H9 (cell line): ENCODE data around the gene HEXD. TPM values are rescaled to one million over a fixed set of nuclear protein-coding genes. Genes with fewer than 3 reads are reported as not detected.

ENCODE experiments used
- DNase-seq: peaks from one replicate; pipeline ENCODE4 v3.0.0-alpha.2; 2017
- H2AFZ ChIP-seq: one replicate; pipeline ENCODE4 v1.6.1; 2013; ENCODE audit warnings: mild to moderate bottlenecking, low read length, control low read depth, moderate library complexity
- H2AK5ac ChIP-seq: 2 replicates; pipeline ENCODE4 v1.6.1; 2013; ENCODE audit warnings: low read length, control low read depth, mixed read lengths; ENCODE audit not compliant: insufficient read length
- H2BK120ac ChIP-seq: one replicate; pipeline ENCODE4 v1.6.1; 2013; ENCODE audit warnings: low read depth, mild to moderate bottlenecking, low read length, control low read depth, inconsistent platforms; ENCODE audit not compliant: poor library complexity, severe bottlenecking
- H2BK12ac ChIP-seq: 2 replicates; pipeline ENCODE4 v1.6.1; 2013; ENCODE audit warnings: low read length, control low read depth, mixed read lengths, low read depth; ENCODE audit not compliant: insufficient read length
- H2BK15ac ChIP-seq: 2 replicates; pipeline ENCODE4 v1.6.1; 2013; ENCODE audit warnings: low read depth, low read length, control low read depth
- H2BK20ac ChIP-seq: one replicate; pipeline ENCODE4 v1.6.1; 2013; ENCODE audit warnings: low read depth, mild to moderate bottlenecking, low read length, control low read depth, inconsistent platforms; ENCODE audit not compliant: poor library complexity, severe bottlenecking
- H2BK5ac ChIP-seq: 2 replicates; pipeline ENCODE4 v1.6.1; 2013; ENCODE audit warnings: low read length, control low read depth, mixed read lengths; ENCODE audit not compliant: insufficient read length
- H3K14ac ChIP-seq: 2 replicates; pipeline ENCODE4 v1.6.1; 2013; ENCODE audit warnings: low read length, control low read depth; ENCODE audit not compliant: insufficient read depth
- H3K18ac ChIP-seq: 2 replicates; pipeline ENCODE4 v1.6.1; 2013; ENCODE audit warnings: low read depth, mild to moderate bottlenecking, mixed read lengths, low read length, control low read depth; ENCODE audit not compliant: insufficient read length
- H3K23ac ChIP-seq: 2 replicates; pipeline ENCODE4 v1.6.1; 2013; ENCODE audit warnings: low read length, control low read depth, mixed read lengths, low read depth; ENCODE audit not compliant: insufficient read length
- H3K23me2 ChIP-seq: 2 replicates; pipeline ENCODE4 v1.6.1; 2013; ENCODE audit warnings: low read depth, mild to moderate bottlenecking, mixed read lengths, low read length, control low read depth; ENCODE audit not compliant: insufficient read length, poor library complexity, severe bottlenecking
- H3K27ac ChIP-seq: 2 replicates; pipeline ENCODE4 v1.5.1; 2013; ENCODE audit warnings: low read length, control low read depth, mixed read lengths, low read depth; ENCODE audit not compliant: insufficient read length
- H3K27me3 ChIP-seq: 2 replicates; pipeline ENCODE4 v1.6.1; 2013; ENCODE audit warnings: low read length, control low read depth, inconsistent platforms; ENCODE audit not compliant: insufficient read depth
- H3K4ac ChIP-seq: 2 replicates; pipeline ENCODE4 v1.6.1; 2013; ENCODE audit warnings: low read depth, mild to moderate bottlenecking, control low read depth, inconsistent platforms, low read length, moderate library complexity
- H3K4me1 ChIP-seq: 2 replicates; pipeline ENCODE4 v1.6.1; 2013; ENCODE audit warnings: low read length, control low read depth, inconsistent platforms; ENCODE audit not compliant: insufficient read depth
- H3K4me2 ChIP-seq: 2 replicates; pipeline ENCODE4 v1.6.1; 2013; ENCODE audit warnings: low read length, control low read depth, mixed read lengths; ENCODE audit not compliant: insufficient read length, insufficient read depth
- H3K56ac ChIP-seq: 2 replicates; pipeline ENCODE4 v1.6.1; 2013; ENCODE audit warnings: low read depth, mild to moderate bottlenecking, mixed read lengths, low read length, control low read depth; ENCODE audit not compliant: insufficient read length
- H3K79me1 ChIP-seq: 2 replicates; pipeline ENCODE4 v1.6.1; 2013; ENCODE audit warnings: low read depth, mild to moderate bottlenecking, moderate library complexity, low read length, control low read depth, inconsistent platforms; ENCODE audit not compliant: insufficient read depth, poor library complexity, severe bottlenecking
- H3K79me2 ChIP-seq: 2 replicates; pipeline ENCODE4 v1.6.1; 2013; ENCODE audit warnings: low read length, control low read depth, inconsistent platforms; ENCODE audit not compliant: insufficient read depth
- H3K9ac ChIP-seq: 2 replicates; pipeline ENCODE4 v1.6.1; 2013; ENCODE audit warnings: low read length, control low read depth, mixed read lengths; ENCODE audit not compliant: insufficient read length; ENCODE audit errors: extremely low read depth
- H3K9me3 ChIP-seq: one replicate; pipeline ENCODE4 v1.6.1; 2013; ENCODE audit warnings: low read depth, low read length, inconsistent platforms; ENCODE audit not compliant: control insufficient read depth
- H3T11ph ChIP-seq: one replicate; pipeline ENCODE4 v1.6.1; 2013; ENCODE audit warnings: mild to moderate bottlenecking, low read length, control low read depth, inconsistent platforms
- H4K20me1 ChIP-seq: one replicate; pipeline ENCODE4 v1.6.1; 2013; ENCODE audit not compliant: control insufficient read depth, insufficient read length, insufficient read depth
- H4K5ac ChIP-seq: 2 replicates; pipeline ENCODE4 v1.6.1; 2013; ENCODE audit warnings: low read depth, mild to moderate bottlenecking, mixed read lengths, low read length, control low read depth; ENCODE audit not compliant: insufficient read length
- H4K8ac ChIP-seq: replicated peaks from 2 replicates; pipeline ENCODE4 v1.6.1; 2013; ENCODE audit warnings: low read length, control low read depth, mixed read lengths, low read depth; ENCODE audit not compliant: insufficient read length
- H4K91ac ChIP-seq: 2 replicates; pipeline ENCODE4 v1.6.1; 2013; ENCODE audit warnings: low read depth, mild to moderate bottlenecking, moderate library complexity, mixed read lengths, low read length, control low read depth; ENCODE audit not compliant: insufficient read length
- H3K27ac Mint-ChIP-seq, 3 experiments: 2 replicates in 2 of 3; 3 replicates in 1 of 3; pipeline ENCODE4 v1.8.0; 2020 to 2021; ENCODE audit warnings: mixed read lengths in 3 of 3, mild to moderate bottlenecking in 1 of 3, moderate library complexity in 1 of 3
- H3K27me3 Mint-ChIP-seq: 2 replicates; pipeline ENCODE4 v1.8.0; 2021; ENCODE audit warnings: low read depth, mild to moderate bottlenecking, moderate library complexity, mixed read lengths
- H3K36me3 Mint-ChIP-seq, 3 experiments: 2 replicates in 2 of 3; 3 replicates in 1 of 3; pipeline ENCODE4 v1.8.0; 2020 to 2021; ENCODE audit warnings: low read depth in 3 of 3, mixed read lengths in 3 of 3; ENCODE audit not compliant: insufficient read depth in 1 of 3
- H3K4me1 Mint-ChIP-seq, 2 experiments: 2 replicates each; pipeline ENCODE4 v1.8.0; 2020; ENCODE audit warnings: mixed read lengths in 2 of 2
- H3K4me3 Mint-ChIP-seq, 2 experiments: 2 replicates in 1 of 2; 3 replicates in 1 of 2; pipeline ENCODE4 v1.8.0; 2020 to 2021; ENCODE audit warnings: mild to moderate bottlenecking in 2 of 2, mixed read lengths in 2 of 2, moderate library complexity in 1 of 2
- H3K9me3 Mint-ChIP-seq, 2 experiments: 2 replicates in 1 of 2; 3 replicates in 1 of 2; pipeline ENCODE4 v1.8.0; 2020; ENCODE audit warnings: mild to moderate bottlenecking in 2 of 2, mixed read lengths in 2 of 2, moderate library complexity in 1 of 2
- CTCF ChIP-seq: fragments of 200-600 bp; sonication (generic); conservative IDR thresholded peaks from 3 replicates; pipeline ENCODE4 v1.8.0; 2021; ENCODE audit warnings: antibody characterized with exemption, mild to moderate bottlenecking
- WGBS: extraction: QIAGEN DNeasy Blood & Tissue Kit; methylation state at CpG from one replicate; pipeline ENCODE4 v1.1.7; 2013; ENCODE audit warnings: missing lambda C conversion rate, low lambda C conversion rate, mixed read lengths; ENCODE audit not compliant: insufficient read length; ENCODE audit errors: extremely low coverage; 5-methylcytosine and 5-hydroxymethylcytosine counted together
- total RNA-seq: library from RNA; stranded (reverse); gene quantifications from 2 replicates; pipeline ENCODE4 v1.2.1, GENCODE V29; 2021

HEXD gene
- total RNA-seq, 1 experiment from 2014 or later: 23.2 TPM

DNA sequence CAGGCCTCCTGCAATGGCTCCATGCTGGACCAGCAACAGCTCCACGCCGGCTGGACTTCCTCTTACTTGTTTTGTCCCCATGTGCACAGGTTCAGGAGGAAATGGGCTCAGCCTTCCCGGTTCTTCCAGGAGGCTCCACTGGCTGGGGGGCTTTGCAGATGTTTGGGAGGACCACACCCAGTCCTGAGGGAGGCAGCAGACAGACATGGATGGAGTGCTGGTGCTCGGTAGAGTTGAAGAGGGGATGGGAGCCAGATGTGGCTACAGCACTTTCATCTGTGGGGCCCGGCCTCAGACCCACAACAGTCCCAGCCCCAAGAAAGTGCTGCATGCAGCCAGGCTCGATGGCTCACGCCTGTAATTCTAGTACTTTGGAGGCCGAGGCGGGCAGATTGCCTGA lies 62.2 kb downstream of the HEXD start:
- no peaks in the 10 kb centered on the region for H3K23me2 ChIP-seq
- no peak overlapping the region for H3K27ac ChIP-seq
- H3K4me2 ChIP-seq: no peak overlapping the region
- peaks cover 28 to 74% (median 66%) of the 10 kb centered on the region in 3 experiments; a peak in 6 of 7 replicates for H3K36me3 Mint-ChIP-seq
- no peaks in the 10 kb centered on the region for H3K4me1 Mint-ChIP-seq
- no peak for TF ChIP-seq CTCF
- no peaks in the 10 kb centered on the region for H3K27me3 Mint-ChIP-seq
- no peaks in the 10 kb centered on the region for H3K79me2 ChIP-seq
- no peak overlapping the region for H3K9ac ChIP-seq
- no peak overlapping the region for H2BK5ac ChIP-seq
- no peak overlapping the region for H3K56ac ChIP-seq
- no peak overlapping the region for H3K14ac ChIP-seq
- H3K79me1 ChIP-seq: no peaks in the 10 kb centered on the region
- no peaks in the 10 kb centered on the region for H3K9me3 ChIP-seq
- no peaks in the 10 kb centered on the region for H4K20me1 ChIP-seq
- H3K9me3 Mint-ChIP-seq: no peaks in the 10 kb centered on the region
- no peak overlapping the region for H3K4ac ChIP-seq
- no peak overlapping the region for H4K5ac ChIP-seq
- H3K18ac ChIP-seq: no peak overlapping the region
- no peak overlapping the region for H2AFZ ChIP-seq
- H2BK12ac ChIP-seq: no peak overlapping the region
- H3K27me3 ChIP-seq: no peaks in the 10 kb centered on the region
- H2BK15ac ChIP-seq: no peak overlapping the region
- DNase-seq: no peak
- no peak overlapping the region for H3T11ph ChIP-seq
- H2BK20ac ChIP-seq: no peak overlapping the region
- no peak overlapping the region for H4K91ac ChIP-seq
- H2BK120ac ChIP-seq: no peak overlapping the region
- no peaks in the 10 kb centered on the region for H3K4me1 ChIP-seq
- H2AK5ac ChIP-seq: no peak overlapping the region
- WGBS: no CpG with 5 or more reads among the region's 9 CpGs
- H4K8ac ChIP-seq: no peak overlapping the region
- no peak overlapping the region for H3K4me3 Mint-ChIP-seq
- no peak overlapping the region for H3K23ac ChIP-seq
- no peak overlapping the region for H3K27ac Mint-ChIP-seq
